ENCODE results near the gene GBP3. TPM values are rescaled to one million over a fixed set of nuclear protein-coding genes. Genes with fewer than 3 reads are reported as not detected.

GBP3 gene
- total and polyA plus RNA-seq, 8 donors, result 3.6 to 57.7 (median 17.1) TPM

GRCh38 chr1:89065079-89065868, 42.6 kb upstream of the GBP3 start, which contains the start of gene GBP1:
Gene GBP1 (minus strand): TSS chr1:89065208. CDS start chr1:89063234, 1,974 bp downstream.
- H3K36me3 ChIP-seq, result peaks cover 0 to 11% (median 0%) of the 10 kb centered on the region in 4 donors
- peak within 1 kb of the TSS; percentile 45 to 60 (median 50) for H3K4me3 ChIP-seq
- 20 to 28% (median 24%) methylated on average over 4 of the region's 4 CpGs for WGBS, 5 donors
- intact Hi-C loops (cut with DNase I; ENCODE audit: low total_unique reads), result no loop called here
- H3K27ac ChIP-seq, result peak within 1 kb of the TSS; percentile 76 to 94 (median 87)
- peaks cover 0 to 43% (median 14%) of the 10 kb centered on the region in 4 donors for H3K4me1 ChIP-seq
- peak in 1 of 2 donors; percentile 85 for DNase-seq
- no peaks in the 10 kb centered on the region for H3K9me3 ChIP-seq
- TF ChIP-seq EP300 (IDR thresholded peaks at IDR 0.05) (no peak), POLR2A (IDR thresholded peaks at IDR 0.05) (no peak), POLR2AphosphoS5 (IDR thresholded peaks at IDR 0.05) (peak; percentile 5 to 63 (median 62)), CTCF (IDR thresholded peaks at IDR 0.05) (no peak)
- H3K27me3 ChIP-seq, result no peaks in the 10 kb centered on the region

GRCh38 chr1:89064632-89065031, 42.0 kb upstream of the GBP3 start:
- peaks cover 0 to 18% (median 4%) of the 10 kb centered on the region in 4 donors for H3K36me3 ChIP-seq
- H3K4me3 ChIP-seq, result peak overlapping the region; percentile 45 to 60 (median 50)
- no peaks in the 10 kb centered on the region for H3K9me3 ChIP-seq
- DNase-seq, result no peak
- H3K27ac ChIP-seq, result peak overlapping the region; percentile 70 to 94 (median 87)
- H3K4me1 ChIP-seq, result peaks cover 0 to 47% (median 17%) of the 10 kb centered on the region in 4 donors
- no peak for TF ChIP-seq POLR2AphosphoS5 (IDR thresholded peaks at IDR 0.05)
- TF ChIP-seq POLR2A (IDR thresholded peaks at IDR 0.05), result no peak
- no peak for TF ChIP-seq EP300 (IDR thresholded peaks at IDR 0.05)
- no peak for TF ChIP-seq CTCF (IDR thresholded peaks at IDR 0.05)
- no peaks in the 10 kb centered on the region for H3K27me3 ChIP-seq
- intact Hi-C loops (cut with DNase I; ENCODE audit: low total_unique reads), result no loop called here
- 2 to 18% (median 5%) methylated on average over 4 of the region's 4 CpGs for WGBS, 5 donors

GRCh38 chr1:89063094-89063493, 40.4 kb upstream of the GBP3 start:
- no peaks in the 10 kb centered on the region for H3K9me3 ChIP-seq
- peak overlapping the region in 3 of 5 donors; percentile 87 to 94 (median 89) for H3K27ac ChIP-seq
- H3K36me3 ChIP-seq, result peaks cover 3 to 33% (median 18%) of the 10 kb centered on the region in 4 donors
- H3K27me3 ChIP-seq, result no peaks in the 10 kb centered on the region
- no peak for TF ChIP-seq POLR2AphosphoS5 (IDR thresholded peaks at IDR 0.05)
- no peak for TF ChIP-seq EP300 (IDR thresholded peaks at IDR 0.05)
- TF ChIP-seq CTCF (IDR thresholded peaks at IDR 0.05), result no peak
- no peak for TF ChIP-seq POLR2A (IDR thresholded peaks at IDR 0.05)
- H3K4me1 ChIP-seq, result peaks cover 0 to 47% (median 17%) of the 10 kb centered on the region in 4 donors
- DNase-seq, result no peak
- WGBS, 5 donors, result 85 to 93% (median 88%) methylated on average over 3 of the region's 3 CpGs
- peak overlapping the region in 1 of 4 donors; percentile 60 for H3K4me3 ChIP-seq
- intact Hi-C loops (cut with DNase I; ENCODE audit: low total_unique reads), result no loop called here

- 76 to 94% (median 86%) methylated on average over 5 of the region's 5 CpGs for WGBS, 5 donors
- Histone ChIP-seq H3K27me3 (no peaks in the 10 kb centered on the region), H3K4me1 (peaks cover 0 to 39% (median 17%) of the 10 kb centered on the region in 4 donors), H3K36me3 (peaks cover 9 to 63% (median 48%) of the 10 kb centered on the region in 4 donors), H3K4me3 (no peak overlapping the region), H3K27ac (no peak overlapping the region), H3K9me3 (no peaks in the 10 kb centered on the region)
- TF ChIP-seq POLR2AphosphoS5 (IDR thresholded peaks at IDR 0.05) (no peak), POLR2A (IDR thresholded peaks at IDR 0.05) (no peak), EP300 (IDR thresholded peaks at IDR 0.05) (no peak)
- intact Hi-C loops (cut with DNase I; ENCODE audit: low total_unique reads), result no loop called here
- no peak for DNase-seq
These were observed 37.4 kb upstream of the GBP3 start for GRCh38 chr1:89060091-89060490.

All from stomach (tissue), 9 donors.